GM18498 (cell line): ENCODE results near the gene ANKRD65.
"Not testable (repeated sequence)": the region's sequence is repeated elsewhere in the genome, so short reads cannot be mapped to it uniquely, and the experiment has no call there.

Experiments used
- ATAC-seq: cut with Tn5 transposase; IDR thresholded peaks from one replicate; pipeline ENCODE4 v1.9.1; 2021; ENCODE audit warnings: mild to moderate bottlenecking, moderate library complexity; ENCODE audit not compliant: unreplicated experiment

Gene ANKRD65

GRCh38 chr1:1421147-1421906 lies at the start of gene ANKRD65:
ANKRD65 (minus strand) TSS chr1:1421276; CDS start chr1:1421005, 271 bp downstream.
- no peak for ATAC-seq

GRCh38 chr1:1468196-1468985 lies 47.3 kb upstream of the ANKRD65 start:
- ATAC-seq, result not testable (repeated sequence)

- no peak for ATAC-seq
Measured at GRCh38 chr1:1463312-1463711, 42.2 kb upstream of the ANKRD65 start.

- ATAC-seq, result no peak
Measured at GRCh38 chr1:1462318-1462966, 41.4 kb upstream of the ANKRD65 start.

- no peak for ATAC-seq
Measured at GRCh38 chr1:1461721-1462317, 40.7 kb upstream of the ANKRD65 start.

- no peak for ATAC-seq
Measured at GRCh38 chr1:1460540-1461130, 39.6 kb upstream of the ANKRD65 start.

GRCh38 chr1:1459711-1460110 lies 38.6 kb upstream of the ANKRD65 start:
- not testable (repeated sequence) for ATAC-seq

- not testable (repeated sequence) for ATAC-seq
Measured at GRCh38 chr1:1459156-1459555, 38.1 kb upstream of the ANKRD65 start.

- not testable (repeated sequence) for ATAC-seq
Measured at GRCh38 chr1:1456683-1457255, 35.7 kb upstream of the ANKRD65 start.

- ATAC-seq, result not testable (repeated sequence)
Measured at GRCh38 chr1:1455934-1456333, 34.9 kb upstream of the ANKRD65 start.

- ATAC-seq, result no peak
Measured at GRCh38 chr1:1455366-1455884, 34.3 kb upstream of the ANKRD65 start.

GRCh38 chr1:1454286-1455056 lies 33.4 kb upstream of the ANKRD65 start:
- ATAC-seq, result not testable (repeated sequence)

- ATAC-seq, result no peak
Measured at GRCh38 chr1:1452882-1453281, 31.8 kb upstream of the ANKRD65 start.

GRCh38 chr1:1452365-1452739 lies 31.3 kb upstream of the ANKRD65 start:
- ATAC-seq, result not testable (repeated sequence)

GRCh38 chr1:1451696-1452364 lies 30.8 kb upstream of the ANKRD65 start:
- no peak for ATAC-seq

GRCh38 chr1:1450616-1451015 lies 29.5 kb upstream of the ANKRD65 start:
- ATAC-seq, result not testable (repeated sequence)

- ATAC-seq, result no peak
Measured at GRCh38 chr1:1449099-1449739, 28.1 kb upstream of the ANKRD65 start, which contains the start of gene ATAD3C. ATAD3C (plus strand) TSS chr1:1449689; CDS start chr1:1450684, 995 bp downstream.

- ATAC-seq, result not testable (repeated sequence)
Measured at GRCh38 chr1:1446631-1447030, 25.6 kb upstream of the ANKRD65 start.
